HEK293 (cell line): ENCODE results near the gene DNASE1.

Experiments used
- CTCF ChIA-PET: fragments of 350-600 bp; formaldehyde crosslinking; extraction: SDS; loops from one replicate; lab custom pipeline; 2021; ENCODE audit warnings: antibody characterized with exemption; lab: Yijun Ruan, JAX
- POLR2A ChIA-PET: fragments of 300-600 bp; formaldehyde crosslinking; extraction: SDS; loops from one replicate; lab custom pipeline; 2020; ENCODE audit warnings: antibody characterized with exemption, inconsistent platforms; lab: Yijun Ruan, JAX
- H3K27ac ChIP-seq: fragments of 200-500 bp; sonication (Bioruptor generic); 2 replicates; pipeline ENCODE4 v1.5.1; 2014; ENCODE audit warnings: low read depth, low read length, control low read depth, inconsistent platforms; ENCODE audit errors: extremely low read depth
- H3K36me3 ChIP-seq, 2 experiments: fragments of 200-500 bp in 1 of 2; sonication (Bioruptor generic) in 1 of 2; 1 replicate in 1 of 2; 2 replicates in 1 of 2; pipeline ENCODE4 v1.5.1; 2014 to 2017; ENCODE audit warnings: inconsistent platforms in 2 of 2, low read length in 2 of 2; ENCODE audit not compliant: control insufficient read depth in 2 of 2, insufficient read depth in 1 of 2
- H3K4me1 ChIP-seq: fragments of 200-500 bp; sonication (Bioruptor generic); 2 replicates; pipeline ENCODE4 v1.5.1; 2014; ENCODE audit warnings: mild to moderate bottlenecking, low read length, inconsistent platforms; ENCODE audit not compliant: control insufficient read depth, insufficient read depth
- H3K4me3 ChIP-seq: 2 replicates; pipeline ENCODE4 v1.5.1; 2011; ENCODE audit warnings: low read depth, mild to moderate bottlenecking, control low read depth, low read length, moderate library complexity
- H3K9me3 ChIP-seq: fragments of 200-500 bp; sonication (Bioruptor generic); 2 replicates; pipeline ENCODE4 v1.5.1; 2014; ENCODE audit warnings: low read depth, low read length, inconsistent platforms; ENCODE audit not compliant: control insufficient read depth, insufficient read depth
- EGR2 ChIP-seq: fragments of 450-650 bp; formaldehyde crosslinking; IDR thresholded peaks from 2 replicates; pipeline ENCODE4 v1.5.1; 2016; ENCODE audit warnings: low read depth, missing biosample characterization, missing genetic modification characterization
- GFI1B ChIP-seq: fragments of 450-650 bp; formaldehyde crosslinking; IDR thresholded peaks from 2 replicates; pipeline ENCODE4 v1.5.1; 2016; ENCODE audit warnings: missing biosample characterization, missing genetic modification characterization
- GLI4 ChIP-seq: fragments of 450-650 bp; formaldehyde crosslinking; IDR thresholded peaks from 2 replicates; pipeline ENCODE4 v1.5.1; 2016; ENCODE audit warnings: missing biosample characterization, missing genetic modification characterization
- KLF1 ChIP-seq: fragments of 450-650 bp; formaldehyde crosslinking; IDR thresholded peaks from 2 replicates; pipeline ENCODE4 v1.5.1; 2016; ENCODE audit warnings: missing biosample characterization, missing genetic modification characterization
- PBX3 ChIP-seq: sonication (generic); formaldehyde crosslinking; IDR thresholded peaks from 2 replicates; pipeline ENCODE4 v1.8.1; 2022; ENCODE audit warnings: mild to moderate bottlenecking, moderate library complexity, missing genetic modification reagents
- TCF7L2 ChIP-seq: IDR thresholded peaks from 2 replicates; pipeline ENCODE4 v1.6.1; 2011; ENCODE audit warnings: low read depth, mild to moderate bottlenecking, inconsistent platforms, low read length, moderate library complexity, borderline replicate concordance
- TRIM28 ChIP-seq: IDR thresholded peaks from 2 replicates; pipeline ENCODE4 v1.6.1; 2011; ENCODE audit warnings: low read length, control low read depth, borderline replicate concordance
- WT1 ChIP-seq: fragments of 450-650 bp; formaldehyde crosslinking; IDR thresholded peaks from 2 replicates; pipeline ENCODE4 v1.5.1; 2016; ENCODE audit warnings: missing biosample characterization, missing genetic modification characterization
- YY1 ChIP-seq: fragments of 450-650 bp; formaldehyde crosslinking; IDR thresholded peaks from 2 replicates; pipeline ENCODE4 v1.5.1; 2018; ENCODE audit warnings: missing biosample characterization, missing genetic modification characterization
- ZFP37 ChIP-seq: fragments of 450-650 bp; formaldehyde crosslinking; IDR thresholded peaks from 2 replicates; pipeline ENCODE4 v1.5.1; 2016; ENCODE audit warnings: missing biosample characterization, missing genetic modification characterization
- ZNF10 ChIP-seq: fragments of 450-650 bp; formaldehyde crosslinking; IDR thresholded peaks from 2 replicates; pipeline ENCODE4 v1.5.1; 2017; ENCODE audit warnings: missing biosample characterization, missing genetic modification characterization
- ZNF121 ChIP-seq: fragments of 450-650 bp; formaldehyde crosslinking; IDR thresholded peaks from 2 replicates; pipeline ENCODE4 v1.5.1; 2016; ENCODE audit warnings: missing biosample characterization, missing genetic modification characterization
- ZNF138 ChIP-seq: fragments of 450-650 bp; formaldehyde crosslinking; IDR thresholded peaks from 2 replicates; pipeline ENCODE4 v1.5.1; 2016; ENCODE audit warnings: missing biosample characterization, missing genetic modification characterization, borderline replicate concordance
- ZNF140 ChIP-seq: fragments of 450-650 bp; formaldehyde crosslinking; IDR thresholded peaks from 2 replicates; pipeline ENCODE4 v1.5.1; 2016; ENCODE audit warnings: missing biosample characterization, missing genetic modification characterization
- ZNF157 ChIP-seq: fragments of 450-650 bp; formaldehyde crosslinking; IDR thresholded peaks from 2 replicates; pipeline ENCODE4 v1.5.1; 2016; ENCODE audit warnings: missing biosample characterization, missing genetic modification characterization
- ZNF335 ChIP-seq: fragments of 450-650 bp; formaldehyde crosslinking; conservative IDR thresholded peaks from 2 replicates; pipeline ENCODE4 v1.5.1; 2016; ENCODE audit warnings: missing biosample characterization, missing genetic modification characterization
- ZNF341 ChIP-seq: fragments of 450-650 bp; formaldehyde crosslinking; IDR thresholded peaks from 2 replicates; pipeline ENCODE4; 2016; ENCODE audit warnings: low read depth, missing biosample characterization, missing genetic modification characterization
- ZNF350 ChIP-seq: fragments of 450-650 bp; formaldehyde crosslinking; IDR thresholded peaks from 2 replicates; pipeline ENCODE4 v1.5.0; 2017; ENCODE audit warnings: missing biosample characterization, mild to moderate bottlenecking, missing genetic modification characterization
- ZNF354C ChIP-seq: fragments of 450-650 bp; formaldehyde crosslinking; IDR thresholded peaks from 2 replicates; pipeline ENCODE4 v1.5.1; 2016; ENCODE audit warnings: missing biosample characterization, missing genetic modification characterization, low read depth, borderline replicate concordance
- ZNF48 ChIP-seq: fragments of 450-650 bp; formaldehyde crosslinking; IDR thresholded peaks from 2 replicates; pipeline ENCODE4 v1.5.1; 2016; ENCODE audit warnings: missing biosample characterization, missing genetic modification characterization
- ZNF521 ChIP-seq: fragments of 450-650 bp; formaldehyde crosslinking; IDR thresholded peaks from 2 replicates; pipeline ENCODE4 v1.5.1; 2017; ENCODE audit warnings: missing biosample characterization, mild to moderate bottlenecking, missing genetic modification characterization
- ZNF629 ChIP-seq: fragments of 450-650 bp; formaldehyde crosslinking; IDR thresholded peaks from 2 replicates; pipeline ENCODE4 v1.5.1; 2017; ENCODE audit warnings: missing biosample characterization, missing genetic modification characterization
- ZNF660 ChIP-seq: fragments of 450-650 bp; IDR thresholded peaks from 2 replicates; pipeline ENCODE4 v1.5.1; 2018; ENCODE audit warnings: missing biosample characterization, mild to moderate bottlenecking, missing genetic modification characterization
- ZNF76 ChIP-seq: fragments of 450-650 bp; formaldehyde crosslinking; IDR thresholded peaks from 2 replicates; pipeline ENCODE4; 2016; ENCODE audit warnings: low read depth, missing biosample characterization, missing genetic modification characterization, borderline replicate concordance
- TF ChIP-seq, protein P1 (sequence below): fragments of 450-650 bp; formaldehyde crosslinking; IDR thresholded peaks from 2 replicates; pipeline ENCODE4 v1.5.1; 2016; ENCODE audit warnings: missing biosample characterization, missing genetic modification characterization
- TF ChIP-seq, protein P2 (sequence below): IDR thresholded peaks from 2 replicates; pipeline ENCODE4 v1.6.1; 2011; ENCODE audit warnings: mild to moderate bottlenecking, low read depth, low read length, borderline replicate concordance
- TF ChIP-seq, protein P3 (sequence below): fragments of 450-650 bp; formaldehyde crosslinking; IDR thresholded peaks from 2 replicates; pipeline ENCODE4 v1.5.1; 2016; ENCODE audit warnings: missing biosample characterization, missing genetic modification characterization
- TF ChIP-seq, protein P4 (sequence below): fragments of 450-650 bp; formaldehyde crosslinking; IDR thresholded peaks from 2 replicates; pipeline ENCODE4 v1.5.1; 2016; ENCODE audit warnings: missing biosample characterization, missing genetic modification characterization

DNASE1 gene

DNA sequence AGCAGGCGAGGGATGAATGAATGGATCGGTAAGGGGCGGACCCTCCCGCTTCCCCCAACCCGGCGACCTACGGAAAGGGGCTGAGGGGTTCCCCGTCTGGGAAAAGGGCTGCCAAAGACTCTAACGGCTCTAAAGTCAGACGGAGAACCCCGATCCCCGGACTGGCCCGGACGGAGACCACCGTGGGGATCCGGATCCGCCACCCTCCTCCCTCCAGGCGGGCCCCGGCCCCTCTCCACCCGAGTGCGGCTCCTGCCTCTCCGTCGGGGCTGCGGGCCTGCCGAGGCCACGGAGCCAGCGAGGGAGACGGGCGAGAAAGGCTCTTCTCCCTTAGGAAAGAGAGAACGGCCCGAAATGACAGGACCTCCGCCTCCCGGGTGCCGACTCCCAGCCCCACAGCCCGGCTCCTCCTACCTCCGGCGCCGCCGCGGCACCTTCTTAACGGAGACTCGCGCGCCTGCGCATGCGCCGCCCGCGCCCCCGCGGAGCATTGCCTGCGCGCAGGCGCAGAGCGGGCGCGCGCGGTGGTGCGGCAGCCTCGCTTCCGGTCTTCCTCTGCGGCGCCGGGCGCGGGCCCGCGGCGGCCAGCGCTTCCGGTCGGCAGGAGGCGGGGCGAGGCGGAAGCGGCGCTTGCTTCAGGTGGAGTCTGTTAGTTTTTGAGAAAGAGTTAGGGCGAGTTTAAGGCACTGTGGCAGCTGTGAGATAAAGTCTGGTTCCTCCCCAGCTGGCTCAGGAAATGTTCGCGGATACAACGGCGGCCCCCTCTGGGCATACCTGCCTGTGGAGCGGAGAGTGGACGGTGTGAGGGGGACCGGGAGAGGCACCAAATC is 43.1 kb upstream of the DNASE1 start, which contains the start of gene SLX4 (continued):
- TF ChIP-seq ZNF341 (tag by site-specific recombination), result 0 out of 2 replicates have a peak, but pooled peaks have one; percentile 27
- no peak for TF ChIP-seq YY1 (tag by site-specific recombination)
- peak; percentile 10; the same call in 1 of the 2 replicates for TF ChIP-seq ZNF76 (tag by site-specific recombination)
- TF ChIP-seq, protein P1, sequence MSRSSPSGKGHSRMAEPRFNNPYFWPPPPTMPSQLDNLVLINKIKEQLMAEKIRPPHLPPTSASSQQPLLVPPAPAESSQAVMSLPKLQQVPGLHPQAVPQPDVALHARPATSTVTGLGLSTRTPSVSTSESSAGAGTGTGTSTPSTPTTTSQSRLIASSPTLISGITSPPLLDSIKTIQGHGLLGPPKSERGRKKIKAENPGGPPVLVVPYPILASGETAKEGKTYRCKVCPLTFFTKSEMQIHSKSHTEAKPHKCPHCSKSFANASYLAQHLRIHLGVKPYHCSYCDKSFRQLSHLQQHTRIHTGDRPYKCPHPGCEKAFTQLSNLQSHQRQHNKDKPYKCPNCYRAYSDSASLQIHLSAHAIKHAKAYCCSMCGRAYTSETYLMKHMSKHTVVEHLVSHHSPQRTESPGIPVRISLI (tag by site-specific recombination), result no peak
- TF ChIP-seq ZNF660, result no peak
- no peak for TF ChIP-seq GFI1B
- no peak for TF ChIP-seq ZNF354C (tag by site-specific recombination)
- TF ChIP-seq, protein P2, sequence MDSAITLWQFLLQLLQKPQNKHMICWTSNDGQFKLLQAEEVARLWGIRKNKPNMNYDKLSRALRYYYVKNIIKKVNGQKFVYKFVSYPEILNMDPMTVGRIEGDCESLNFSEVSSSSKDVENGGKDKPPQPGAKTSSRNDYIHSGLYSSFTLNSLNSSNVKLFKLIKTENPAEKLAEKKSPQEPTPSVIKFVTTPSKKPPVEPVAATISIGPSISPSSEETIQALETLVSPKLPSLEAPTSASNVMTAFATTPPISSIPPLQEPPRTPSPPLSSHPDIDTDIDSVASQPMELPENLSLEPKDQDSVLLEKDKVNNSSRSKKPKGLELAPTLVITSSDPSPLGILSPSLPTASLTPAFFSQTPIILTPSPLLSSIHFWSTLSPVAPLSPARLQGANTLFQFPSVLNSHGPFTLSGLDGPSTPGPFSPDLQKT, result peak; percentile 70; the same call in 1 of the 2 replicates
- TF ChIP-seq WT1, result peak; percentile 26; the same call in 1 of the 2 replicates
- peak; percentile 14; the same call in 1 of the 2 replicates for TF ChIP-seq ZNF629 (tag by site-specific recombination)
- TF ChIP-seq ZNF521 (tag by site-specific recombination), result no peak
- peak; percentile 75 for TF ChIP-seq ZNF335 (tag by site-specific recombination)
- TF ChIP-seq ZNF138 (tag by site-specific recombination), result no peak
- TF ChIP-seq TCF7L2, result no peak
- TF ChIP-seq ZNF121 (tag by site-specific recombination), result no peak
- TF ChIP-seq ZNF140, result no peak

GRCh38 chr16:3612510-3613466 is 41.7 kb upstream of the DNASE1 start:
- no peaks in the 10 kb centered on the region for H3K9me3 ChIP-seq
- H3K27ac ChIP-seq, result no peak overlapping the region
- POLR2A ChIA-PET, result interaction anchor here (1.0 kb wide), 1 partner anchor 202 kb away, joined by 6 read pairs; no protein-coding TSS in a partner anchor
- H3K4me3 ChIP-seq, result peak overlapping the region; percentile 83
- H3K4me1 ChIP-seq, result no peaks in the 10 kb centered on the region
- H3K36me3 ChIP-seq, result peaks cover 0 to 8% of the 10 kb centered on the region in 2 experiments; a peak in 1 of 3 replicates
- CTCF ChIA-PET, result interaction anchor here (0.6 to 0.7 kb wide), 2 partner anchors 69 to 76 kb away, joined by 3 to 4 read pairs; no protein-coding TSS in a partner anchor
- TF ChIP-seq GLI4 (tag by site-specific recombination) (no peak), ZNF10 (tag by site-specific recombination) (peak; percentile 57; the same call in 1 of the 2 replicates), ZNF48 (tag by site-specific recombination) (no peak), TRIM28 (no peak), ZNF121 (tag by site-specific recombination) (0 out of 2 replicates have a peak, but pooled peaks have one; percentile 20), KLF1 (tag by site-specific recombination) (no peak), EGR2 (tag by site-specific recombination) (0 out of 2 replicates have a peak, but pooled peaks have one; percentile 13), ZNF660 (no peak), ZNF157 (tag by site-specific recombination) (no peak), ZFP37 (tag by site-specific recombination) (no peak), PBX3 (CRISPR knock-in tag) (no peak), ZNF350 (tag by site-specific recombination) (no peak)
- TF ChIP-seq, protein P3, sequence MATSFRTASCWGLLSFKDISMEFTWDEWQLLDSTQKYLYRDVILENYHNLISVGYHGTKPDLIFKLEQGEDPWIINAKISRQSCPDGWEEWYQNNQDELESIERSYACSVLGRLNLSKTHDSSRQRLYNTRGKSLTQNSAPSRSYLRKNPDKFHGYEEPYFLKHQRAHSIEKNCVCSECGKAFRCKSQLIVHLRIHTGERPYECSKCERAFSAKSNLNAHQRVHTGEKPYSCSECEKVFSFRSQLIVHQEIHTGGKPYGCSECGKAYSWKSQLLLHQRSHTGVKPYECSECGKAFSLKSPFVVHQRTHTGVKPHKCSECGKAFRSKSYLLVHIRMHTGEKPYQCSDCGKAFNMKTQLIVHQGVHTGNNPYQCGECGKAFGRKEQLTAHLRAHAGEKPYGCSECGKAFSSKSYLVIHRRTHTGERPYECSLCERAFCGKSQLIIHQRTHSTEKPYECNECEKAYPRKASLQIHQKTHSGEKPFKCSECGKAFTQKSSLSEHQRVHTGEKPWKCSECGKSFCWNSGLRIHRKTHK (tag by site-specific recombination), result no peak
- TF ChIP-seq, protein P4, sequence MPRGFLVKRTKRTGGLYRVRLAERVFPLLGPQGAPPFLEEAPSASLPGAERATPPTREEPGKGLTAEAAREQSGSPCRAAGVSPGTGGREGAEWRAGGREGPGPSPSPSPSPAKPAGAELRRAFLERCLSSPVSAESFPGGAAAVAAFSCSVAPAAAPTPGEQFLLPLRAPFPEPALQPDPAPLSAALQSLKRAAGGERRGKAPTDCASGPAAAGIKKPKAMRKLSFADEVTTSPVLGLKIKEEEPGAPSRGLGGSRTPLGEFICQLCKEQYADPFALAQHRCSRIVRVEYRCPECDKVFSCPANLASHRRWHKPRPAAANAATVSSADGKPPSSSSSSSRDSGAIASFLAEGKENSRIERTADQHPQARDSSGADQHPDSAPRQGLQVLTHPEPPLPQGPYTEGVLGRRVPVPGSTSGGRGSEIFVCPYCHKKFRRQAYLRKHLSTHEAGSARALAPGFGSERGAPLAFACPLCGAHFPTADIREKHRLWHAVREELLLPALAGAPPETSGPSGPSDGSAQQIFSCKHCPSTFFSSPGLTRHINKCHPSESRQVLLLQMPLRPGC (tag by site-specific recombination), result peak; percentile 20; the same call in 1 of the 2 replicates
